Trophoblast cell (in vitro differentiated cells and primary cell): Measurements from ENCODE around the gene IGSF9B.

ENCODE experiments used
- DNase-seq, 2 donors: peaks; one replicate each; pipeline ENCODE4 v3.0.0-alpha.2; 2016
- H2AFZ ChIP-seq: 2 replicates; pipeline ENCODE4 v1.6.1; 2013; ENCODE audit warnings: low read length, moderate library complexity, mild to moderate bottlenecking; ENCODE audit not compliant: insufficient read depth, poor library complexity
- H2AK5ac ChIP-seq: 2 replicates; pipeline ENCODE4 v1.6.1; 2013; ENCODE audit warnings: mild to moderate bottlenecking, low read length
- H2BK120ac ChIP-seq: 2 replicates; pipeline ENCODE4 v1.6.1; 2013; ENCODE audit warnings: low read length, mild to moderate bottlenecking, moderate library complexity; ENCODE audit not compliant: insufficient read depth, poor library complexity
- H2BK12ac ChIP-seq: 2 replicates; pipeline ENCODE4 v1.6.1; 2013; ENCODE audit warnings: mild to moderate bottlenecking, low read length, moderate library complexity
- H2BK5ac ChIP-seq: 2 replicates; pipeline ENCODE4 v1.6.1; 2013; ENCODE audit warnings: low read length, low read depth, moderate library complexity, mild to moderate bottlenecking; ENCODE audit not compliant: poor library complexity
- H3K14ac ChIP-seq: 2 replicates; pipeline ENCODE4 v1.6.1; 2013; ENCODE audit warnings: mild to moderate bottlenecking, low read length
- H3K18ac ChIP-seq: 2 replicates; pipeline ENCODE4 v1.6.1; 2013; ENCODE audit warnings: mild to moderate bottlenecking, low read length
- H3K23ac ChIP-seq: 2 replicates; pipeline ENCODE4 v1.6.1; 2013; ENCODE audit warnings: low read length
- H3K27ac ChIP-seq: 2 replicates; pipeline ENCODE4 v1.5.1; 2013; ENCODE audit warnings: low read depth, mild to moderate bottlenecking, inconsistent platforms, low read length, moderate library complexity
- H3K27me3 ChIP-seq: 2 replicates; pipeline ENCODE4 v1.6.1; 2013; ENCODE audit warnings: inconsistent platforms, mild to moderate bottlenecking, low read length, moderate library complexity; ENCODE audit not compliant: insufficient read depth
- H3K36me3 ChIP-seq, 2 experiments: 1 replicate in 1 of 2; 2 replicates in 1 of 2; pipeline ENCODE4 v1.6.1; 2013; ENCODE audit warnings: low read length in 2 of 2, mild to moderate bottlenecking in 2 of 2, moderate library complexity in 1 of 2; ENCODE audit not compliant: insufficient read depth in 2 of 2, control insufficient read depth in 1 of 2
- H3K4ac ChIP-seq: 2 replicates; pipeline ENCODE4 v1.6.1; 2013; ENCODE audit warnings: low read depth, mild to moderate bottlenecking, low read length, moderate library complexity
- H3K4me1 ChIP-seq, 2 experiments: 1 replicate in 1 of 2; 2 replicates in 1 of 2; pipeline ENCODE4 v1.6.1; 2013; ENCODE audit warnings: low read length in 2 of 2, mild to moderate bottlenecking in 2 of 2, moderate library complexity in 1 of 2; ENCODE audit not compliant: insufficient read depth in 2 of 2, control insufficient read depth in 1 of 2
- H3K4me2 ChIP-seq: 2 replicates; pipeline ENCODE4 v1.6.1; 2013; ENCODE audit warnings: inconsistent platforms, mild to moderate bottlenecking, low read length, moderate library complexity
- H3K4me3 ChIP-seq: 2 replicates; pipeline ENCODE4 v1.5.1; 2013; ENCODE audit warnings: mild to moderate bottlenecking, low read depth, low read length, inconsistent platforms
- H3K79me1 ChIP-seq: one replicate; pipeline ENCODE4 v1.6.1; 2013; ENCODE audit warnings: low read length
- H3K79me2 ChIP-seq: 2 replicates; pipeline ENCODE4 v1.6.1; 2013; ENCODE audit warnings: low read length, mild to moderate bottlenecking; ENCODE audit not compliant: control insufficient read depth, insufficient read depth, poor library complexity
- H3K9ac ChIP-seq: 2 replicates; pipeline ENCODE4 v1.6.1; 2013; ENCODE audit warnings: mild to moderate bottlenecking, low read length
- H3K9me3 ChIP-seq: 2 replicates; pipeline ENCODE4 v1.6.1; 2013; ENCODE audit warnings: low read depth, mild to moderate bottlenecking, control low read depth, inconsistent platforms, low read length; ENCODE audit not compliant: insufficient read depth
- H4K12ac ChIP-seq: 2 replicates; pipeline ENCODE4 v1.6.1; 2013; ENCODE audit warnings: low read depth, mild to moderate bottlenecking, low read length, moderate library complexity
- H4K8ac ChIP-seq: 2 replicates; pipeline ENCODE4 v1.6.1; 2013; ENCODE audit warnings: low read depth, mild to moderate bottlenecking, low read length, moderate library complexity
- H4K91ac ChIP-seq: one replicate; pipeline ENCODE4 v1.6.1; 2013; ENCODE audit warnings: low read depth, mild to moderate bottlenecking, low read length, moderate library complexity
- WGBS: extraction: QIAGEN DNeasy Blood & Tissue Kit; methylation state at CpG from one replicate; pipeline ENCODE4 v1.1.7; 2013; ENCODE audit warnings: missing lambda C conversion rate; ENCODE audit not compliant: insufficient read length, insufficient coverage; ENCODE audit errors: extremely low coverage; 5-methylcytosine and 5-hydroxymethylcytosine counted together

IGSF9B gene

DNA sequence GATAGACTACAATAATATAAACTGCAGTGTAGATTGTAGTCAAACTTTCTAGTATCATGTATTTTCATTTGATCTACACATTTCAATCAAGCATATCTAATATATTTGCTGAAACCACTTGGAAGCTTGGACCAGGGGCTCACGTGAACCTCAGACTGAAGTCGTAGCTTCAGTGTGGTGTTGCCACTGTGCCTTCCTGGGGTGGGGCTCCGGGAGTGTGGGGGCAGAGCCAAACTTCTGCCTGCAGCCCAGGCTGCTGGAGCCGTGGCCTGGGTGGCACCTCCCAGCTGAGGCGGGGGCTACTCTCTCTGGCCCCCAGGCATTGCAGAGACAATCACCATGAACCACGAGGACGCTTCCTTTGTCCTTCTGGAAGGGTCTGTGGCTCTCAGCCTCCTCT is 36.3 kb upstream of the IGSF9B start:
- no peaks in the 10 kb centered on the region for H3K79me2 ChIP-seq
- H3K9me3 ChIP-seq, result no peaks in the 10 kb centered on the region
- no peaks in the 10 kb centered on the region for H3K36me3 ChIP-seq
- H3K23ac ChIP-seq, result no peak overlapping the region
- H2AFZ ChIP-seq, result no peak overlapping the region
- no peak overlapping the region for H2BK5ac ChIP-seq
- H4K12ac ChIP-seq, result no peak overlapping the region
- WGBS, result no CpG with 5 or more reads among the region's 7 CpGs
- H3K4ac ChIP-seq, result no peak overlapping the region
- H2AK5ac ChIP-seq, result no peak overlapping the region
- no peak overlapping the region for H2BK12ac ChIP-seq
- no peak overlapping the region for H2BK120ac ChIP-seq
- H3K9ac ChIP-seq, result no peak overlapping the region
- no peak overlapping the region for H3K14ac ChIP-seq
- H3K27me3 ChIP-seq, result no peaks in the 10 kb centered on the region
- DNase-seq, result no peak
- no peak overlapping the region for H4K91ac ChIP-seq
- no peak overlapping the region for H3K4me2 ChIP-seq
- no peaks in the 10 kb centered on the region for H3K4me1 ChIP-seq
- no peak overlapping the region for H3K4me3 ChIP-seq
- H3K18ac ChIP-seq, result no peak overlapping the region
- H3K79me1 ChIP-seq, result no peaks in the 10 kb centered on the region
- no peak overlapping the region for H4K8ac ChIP-seq
- no peak overlapping the region for H3K27ac ChIP-seq

DNA sequence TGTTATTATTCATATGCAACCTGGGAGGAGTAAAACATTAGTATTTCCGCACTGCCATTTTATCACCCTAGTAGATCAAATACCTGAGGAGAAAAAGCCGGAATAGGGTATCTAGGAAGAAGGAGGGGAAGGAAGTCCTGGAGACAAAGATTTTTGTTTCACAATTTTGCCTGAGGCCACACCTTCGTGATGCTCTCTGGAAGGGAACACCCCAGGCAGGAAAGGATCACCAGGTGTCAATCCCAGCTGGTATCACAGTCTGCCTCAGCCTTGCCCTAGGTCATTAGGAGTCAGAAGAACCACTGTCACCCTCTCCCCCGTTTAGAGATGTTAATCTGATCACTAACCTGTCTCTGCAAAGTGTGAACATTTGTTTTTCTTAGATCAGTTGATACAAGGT is 35.4 kb upstream of the IGSF9B start:
- Histone ChIP-seq H2BK120ac (no peak overlapping the region), H3K14ac (no peak overlapping the region), H3K18ac (no peak overlapping the region), H4K12ac (no peak overlapping the region), H4K8ac (no peak overlapping the region), H3K4me3 (no peak overlapping the region), H3K79me2 (no peaks in the 10 kb centered on the region), H3K4me1 (no peaks in the 10 kb centered on the region), H3K23ac (no peak overlapping the region), H3K79me1 (no peaks in the 10 kb centered on the region), H3K27ac (no peak overlapping the region), H2AK5ac (no peak overlapping the region), H3K4me2 (no peak overlapping the region), H3K27me3 (no peaks in the 10 kb centered on the region), H2AFZ (no peak overlapping the region), H2BK12ac (no peak overlapping the region), H3K36me3 (no peaks in the 10 kb centered on the region), H3K9me3 (peaks cover under 1% of the 10 kb centered on the region), H3K9ac (no peak overlapping the region), H4K91ac (no peak overlapping the region), H3K4ac (no peak overlapping the region), H2BK5ac (no peak overlapping the region)
- WGBS, result no CpG with 5 or more reads among the region's 4 CpGs
- DNase-seq, result peak; percentile 95 to 100

DNA sequence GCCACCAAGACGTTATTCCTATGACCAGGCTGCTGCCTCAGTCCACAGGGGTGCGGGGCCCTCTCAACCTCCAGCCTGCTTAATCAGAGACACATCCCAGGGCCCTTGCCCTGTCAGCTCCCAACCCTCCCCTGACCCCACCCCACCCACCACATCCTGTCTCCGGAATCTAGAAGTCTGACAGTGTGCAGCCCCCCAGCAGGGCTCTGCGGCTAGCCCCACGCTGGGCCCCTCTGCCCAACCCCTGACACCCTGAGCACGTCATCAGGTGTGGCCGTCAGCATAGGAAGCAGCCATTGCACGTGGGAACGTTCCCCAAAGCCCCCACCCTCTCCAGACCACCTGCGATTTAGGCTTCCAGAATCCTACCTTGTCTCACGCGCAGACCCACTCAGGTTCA is 34.3 kb upstream of the IGSF9B start:
- H3K27ac ChIP-seq, result no peak overlapping the region
- H3K14ac ChIP-seq, result no peak overlapping the region
- H2BK5ac ChIP-seq, result no peak overlapping the region
- peaks cover 1% of the 10 kb centered on the region for H3K9me3 ChIP-seq
- no peaks in the 10 kb centered on the region for H3K36me3 ChIP-seq
- H2AFZ ChIP-seq, result no peak overlapping the region
- H4K8ac ChIP-seq, result no peak overlapping the region
- no peak overlapping the region for H4K91ac ChIP-seq
- no peak for DNase-seq
- no peak overlapping the region for H3K4me3 ChIP-seq
- no peak overlapping the region for H3K18ac ChIP-seq
- no peak overlapping the region for H3K23ac ChIP-seq
- no peak overlapping the region for H3K4me2 ChIP-seq
- H3K27me3 ChIP-seq, result no peaks in the 10 kb centered on the region
- no peaks in the 10 kb centered on the region for H3K79me1 ChIP-seq
- no peak overlapping the region for H3K9ac ChIP-seq
- H2BK12ac ChIP-seq, result no peak overlapping the region
- no peaks in the 10 kb centered on the region for H3K4me1 ChIP-seq
- no peak overlapping the region for H3K4ac ChIP-seq
- H2BK120ac ChIP-seq, result no peak overlapping the region
- no peak overlapping the region for H2AK5ac ChIP-seq
- no CpG with 5 or more reads among the region's 12 CpGs for WGBS
- no peak overlapping the region for H4K12ac ChIP-seq
- H3K79me2 ChIP-seq, result no peaks in the 10 kb centered on the region

DNA sequence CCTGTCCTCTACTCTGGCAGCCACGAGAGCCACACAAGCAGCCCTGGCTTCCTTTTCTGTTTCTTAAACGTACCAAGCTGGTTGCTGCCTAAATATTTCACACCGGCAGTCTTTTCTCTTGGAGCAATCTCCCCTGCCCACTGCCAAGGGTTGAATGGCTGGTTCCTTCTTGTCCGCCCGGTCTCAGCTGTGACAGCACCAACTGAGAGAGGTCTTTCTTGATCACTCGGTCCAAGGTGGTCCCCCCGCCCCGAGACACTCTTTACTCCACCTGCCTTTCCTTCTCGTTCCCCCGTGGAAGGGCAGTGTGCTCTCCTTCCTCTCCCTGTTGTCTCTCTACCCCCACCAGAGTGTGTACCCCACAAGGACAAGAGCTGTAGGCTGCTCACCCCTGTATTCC is 33.7 kb upstream of the IGSF9B start:
- no peak overlapping the region for H4K8ac ChIP-seq
- no peak overlapping the region for H4K12ac ChIP-seq
- H3K79me1 ChIP-seq, result no peaks in the 10 kb centered on the region
- H2AK5ac ChIP-seq, result no peak overlapping the region
- H3K23ac ChIP-seq, result no peak overlapping the region
- H3K27ac ChIP-seq, result no peak overlapping the region
- no peak for DNase-seq
- H2BK5ac ChIP-seq, result no peak overlapping the region
- no CpG with 5 or more reads among the region's 10 CpGs for WGBS
- no peak overlapping the region for H2BK12ac ChIP-seq
- no peaks in the 10 kb centered on the region for H3K4me1 ChIP-seq
- H3K18ac ChIP-seq, result no peak overlapping the region
- no peak overlapping the region for H4K91ac ChIP-seq
- no peak overlapping the region for H2AFZ ChIP-seq
- no peaks in the 10 kb centered on the region for H3K27me3 ChIP-seq
- H3K14ac ChIP-seq, result no peak overlapping the region
- H3K4me2 ChIP-seq, result no peak overlapping the region
- H3K79me2 ChIP-seq, result no peaks in the 10 kb centered on the region
- no peak overlapping the region for H2BK120ac ChIP-seq
- no peak overlapping the region for H3K9ac ChIP-seq
- H3K36me3 ChIP-seq, result no peaks in the 10 kb centered on the region
- no peak overlapping the region for H3K4me3 ChIP-seq
- no peak overlapping the region for H3K4ac ChIP-seq
- H3K9me3 ChIP-seq, result peaks cover 1% of the 10 kb centered on the region
